Activated T-cell treated with anti-CD3 and anti-CD28 coated beads for 1 hour (primary cell): ENCODE measurements around the gene PSMA7.

Experiments
- DNase-seq: peaks from one replicate; pipeline ENCODE4 v3.0.0-alpha.2; 2020; ENCODE audit warnings: low read depth

PSMA7 gene

DNA sequence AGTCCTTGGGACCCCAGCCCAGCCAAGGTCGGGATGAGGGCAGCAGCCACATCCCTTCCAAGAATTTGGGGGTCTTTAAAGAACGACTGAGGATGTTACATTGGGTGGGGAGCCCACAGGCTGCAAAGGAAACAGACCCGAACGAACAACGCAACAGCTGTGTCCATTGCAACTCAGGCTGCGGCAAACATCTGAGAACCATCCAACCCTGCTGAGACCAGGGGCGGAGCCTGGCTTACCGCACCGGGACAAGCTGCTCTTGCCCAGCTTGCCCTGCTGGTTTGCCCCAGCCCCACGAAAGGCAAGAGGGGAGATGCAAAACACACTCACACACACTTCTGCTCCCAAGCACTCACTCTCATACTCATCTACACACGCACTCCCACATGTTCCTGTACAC is 56.0 kb downstream of the PSMA7 start:
- DNase-seq = no peak
